ENCODE data around the gene DLG2.

DLG2 gene

DNA sequence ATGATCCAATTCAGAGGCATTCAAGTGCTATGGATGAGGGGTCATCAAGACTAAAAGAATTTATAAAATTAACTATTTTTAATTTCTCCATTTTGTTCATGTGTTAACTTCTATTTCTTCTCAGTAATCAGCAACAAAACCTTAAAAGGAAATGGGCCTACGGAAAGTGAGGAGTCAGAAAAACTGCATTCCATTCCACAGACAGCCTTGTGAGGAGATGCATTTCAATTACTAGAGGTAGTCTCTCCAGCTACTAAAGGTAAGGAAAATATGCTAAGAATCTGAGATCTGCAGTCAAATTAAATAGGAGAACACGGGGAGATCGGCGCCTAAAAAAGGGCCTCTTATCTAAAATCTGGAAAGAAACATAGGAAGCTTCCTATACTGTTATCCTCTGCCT is 661.7 kb downstream of the DLG2 start:
- FAIRE-seq: no peak

DNA sequence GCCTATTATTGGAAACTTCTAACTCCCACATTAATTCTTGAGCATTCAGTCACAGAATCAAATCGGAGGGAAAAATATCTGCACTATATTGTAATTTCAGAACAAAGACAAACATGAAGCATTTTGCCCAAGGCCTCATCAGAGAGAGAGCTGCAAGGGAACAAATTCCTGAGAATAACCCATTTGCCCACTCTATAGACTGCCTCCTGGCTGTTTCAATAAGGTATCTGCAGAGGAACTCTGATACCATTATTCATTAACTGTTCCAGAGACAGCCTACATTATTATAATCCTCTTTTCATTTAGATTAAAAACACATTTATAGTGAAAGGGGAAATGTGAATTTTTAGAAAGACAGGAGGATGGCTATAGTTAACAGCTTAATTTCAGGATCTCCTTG is 663.9 kb downstream of the DLG2 start:
- FAIRE-seq: no peak

DNA sequence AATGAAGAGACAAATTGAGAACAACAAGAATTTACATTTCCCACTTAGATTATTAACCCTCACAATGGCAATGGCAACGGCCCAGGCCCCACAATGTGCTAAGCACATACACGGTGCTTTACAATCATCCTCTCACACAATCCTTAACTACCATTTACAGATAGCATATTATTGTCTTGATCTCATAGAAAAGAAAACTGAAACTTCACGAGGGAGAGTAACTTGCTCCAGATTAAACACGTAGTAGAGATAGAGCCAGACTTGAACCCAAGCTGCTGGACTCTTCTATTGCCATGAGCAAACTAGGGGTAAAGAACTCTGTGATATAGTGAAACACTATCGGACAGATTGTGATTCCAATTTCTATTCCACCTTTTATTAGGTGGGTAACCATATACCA is 665.1 kb downstream of the DLG2 start:
- no peak for FAIRE-seq

DNA sequence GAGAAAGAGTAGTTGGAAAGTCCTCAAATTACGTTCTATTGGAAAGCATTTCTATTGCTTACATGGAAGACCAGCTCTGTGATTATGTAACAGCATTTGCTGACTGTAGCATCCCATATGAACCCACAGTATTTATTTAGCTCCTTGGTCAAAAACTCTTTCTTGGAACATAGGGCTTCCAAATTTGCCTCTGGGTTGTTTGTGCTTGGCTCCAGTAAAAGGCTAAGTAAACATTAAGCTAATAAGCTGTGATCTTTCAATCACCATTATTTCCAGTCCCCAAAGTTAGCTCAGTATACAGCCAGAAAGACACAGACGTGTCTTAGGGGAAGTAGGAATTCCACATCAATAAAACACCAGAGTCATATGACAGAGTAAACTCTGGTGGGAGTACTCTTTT is 668.8 kb downstream of the DLG2 start:
- no peak for FAIRE-seq

DNA sequence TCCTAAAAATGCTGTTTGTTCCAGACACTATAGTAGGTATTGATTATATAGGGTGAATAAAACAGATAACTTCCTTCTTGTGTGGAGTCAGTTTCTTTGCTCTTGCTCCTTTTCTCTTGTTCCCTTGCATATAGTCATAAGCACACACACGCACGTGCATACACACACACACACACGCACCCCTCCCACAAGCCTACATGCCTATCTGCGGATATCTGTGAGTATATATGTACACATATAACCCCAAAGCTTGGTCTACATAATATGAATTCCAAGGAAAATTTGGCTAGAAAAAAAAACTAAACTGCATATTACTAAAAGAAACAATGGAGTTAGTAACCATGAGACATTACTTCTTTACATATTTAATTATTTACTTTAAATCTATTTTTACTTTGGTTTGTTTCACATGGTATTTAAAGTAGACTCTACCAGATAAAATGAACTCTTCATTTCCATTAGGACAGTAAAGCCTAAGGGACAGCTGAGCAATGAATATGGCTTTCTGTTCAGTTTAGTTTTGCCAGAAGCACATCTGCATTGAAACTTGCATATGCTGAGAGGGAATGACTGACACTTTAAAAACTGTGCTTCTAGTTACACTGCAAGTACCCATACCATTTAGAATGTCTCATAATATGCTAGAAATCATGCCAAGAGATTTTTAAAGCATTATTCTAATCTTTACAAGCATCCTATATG is 676.4 kb downstream of the DLG2 start:
- no peak for FAIRE-seq

DNA sequence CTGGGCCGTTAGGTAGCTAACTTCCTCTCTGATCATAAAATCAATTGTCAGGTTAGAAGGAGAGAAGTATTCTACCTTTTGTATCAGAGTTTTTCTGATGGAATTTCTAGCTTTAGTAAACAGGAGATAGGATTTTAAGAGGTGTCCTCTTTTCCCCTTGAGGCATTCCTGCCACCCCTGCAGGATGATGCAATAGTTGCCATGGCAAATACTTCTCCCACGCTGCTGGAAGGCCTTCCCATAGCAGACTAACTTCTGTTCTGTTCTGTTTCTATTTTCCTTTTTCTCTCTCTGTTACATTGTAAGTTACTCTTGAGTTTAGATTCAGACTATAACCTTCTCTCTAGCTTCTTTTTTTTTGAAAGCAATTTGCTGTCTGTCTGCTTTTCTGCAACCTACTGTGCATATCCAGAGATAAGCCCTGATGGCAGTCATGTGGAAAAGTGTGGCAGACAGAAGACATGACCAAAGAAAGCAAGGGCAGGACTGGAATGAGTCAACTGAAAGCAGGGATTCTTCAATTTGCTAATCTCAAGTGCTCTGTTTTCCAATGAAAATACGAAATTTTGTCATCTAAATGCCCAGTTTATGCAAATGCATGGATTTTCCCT is 679.1 kb downstream of the DLG2 start:
- FAIRE-seq: no peak

DNA sequence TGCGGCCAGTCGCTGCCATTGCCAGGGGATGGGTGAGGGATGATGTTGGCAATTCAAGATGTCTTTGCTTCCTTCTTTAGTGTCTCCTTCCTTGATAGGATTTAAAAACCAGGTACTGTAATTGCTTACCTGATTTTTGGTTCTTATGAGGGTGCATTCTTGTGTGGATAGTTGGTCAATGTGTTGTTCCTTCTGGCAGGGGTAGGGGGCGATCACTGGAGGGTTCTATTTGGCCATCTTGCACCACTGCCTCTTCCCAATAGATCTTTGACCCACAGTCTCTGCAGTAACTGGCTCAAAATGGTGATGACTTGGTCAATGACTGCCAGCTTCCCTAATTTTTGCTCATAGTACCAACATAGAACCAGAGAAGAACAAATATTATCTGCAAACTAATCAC is 680.1 kb downstream of the DLG2 start:
- no peak for FAIRE-seq

DNA sequence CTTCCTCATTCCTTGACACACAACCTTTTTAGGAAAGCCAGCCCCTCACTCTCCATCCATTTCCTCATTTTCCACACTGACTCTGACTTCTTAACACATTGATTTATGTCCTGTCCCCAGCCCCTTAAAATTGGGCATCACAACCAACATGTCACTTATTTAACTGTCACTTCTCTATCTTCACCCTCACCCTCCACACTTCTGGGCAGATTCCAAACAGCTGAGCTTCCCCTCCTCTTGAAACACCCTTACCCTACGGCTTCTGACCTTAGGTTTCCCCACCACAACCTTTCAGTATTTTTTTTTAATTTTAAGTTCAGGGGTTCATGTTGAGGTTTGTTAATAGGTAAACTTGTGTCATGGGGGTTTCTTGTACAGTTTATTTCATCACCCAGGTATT is 696.3 kb downstream of the DLG2 start:
- no peak for FAIRE-seq

DNA sequence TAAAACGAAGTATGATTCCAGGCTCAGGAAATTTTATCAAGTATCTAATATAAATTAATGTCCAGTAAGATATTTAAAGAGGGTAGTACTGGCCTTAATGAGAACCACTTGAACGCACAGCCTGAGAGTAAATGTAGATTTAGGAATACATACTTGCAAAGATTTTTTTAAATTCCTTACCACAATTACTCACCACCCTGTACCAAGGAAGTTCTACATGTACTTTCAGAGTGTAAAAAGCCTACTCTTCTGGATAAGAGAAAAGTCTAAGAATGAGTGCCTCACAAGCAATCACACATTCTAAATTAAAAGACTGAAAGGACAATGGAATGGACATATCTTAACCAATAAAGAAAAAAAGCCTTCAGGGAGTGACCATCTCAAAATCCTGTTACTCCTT is 697.4 kb downstream of the DLG2 start:
- no peak for FAIRE-seq

DNA sequence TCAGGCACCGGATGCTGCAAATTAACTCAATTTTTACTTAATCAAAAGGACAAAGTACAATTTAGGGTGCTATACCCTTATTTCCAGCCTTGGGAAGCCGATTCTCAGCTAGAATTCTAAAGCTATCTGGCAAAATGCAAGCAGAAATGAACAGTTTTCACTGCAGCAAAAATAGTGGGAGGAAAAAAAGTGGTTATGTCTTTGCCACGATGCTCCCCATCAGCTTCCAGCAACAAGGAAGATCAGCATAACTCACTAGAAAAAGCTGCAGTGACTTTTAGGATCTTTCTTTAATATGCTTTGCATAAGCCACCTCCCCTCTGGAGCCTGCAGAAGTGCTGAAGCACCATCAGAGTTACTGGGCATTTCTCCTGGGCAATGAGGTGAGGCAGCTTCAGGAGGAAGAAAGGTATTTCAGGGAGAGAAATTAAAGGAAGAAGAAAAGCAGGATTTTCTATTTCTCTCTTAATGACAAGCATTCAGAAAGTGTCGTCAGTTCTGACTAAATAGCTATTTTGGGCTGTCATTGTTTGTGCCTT is 702.9 kb downstream of the DLG2 start:
- no peak for FAIRE-seq

DNA sequence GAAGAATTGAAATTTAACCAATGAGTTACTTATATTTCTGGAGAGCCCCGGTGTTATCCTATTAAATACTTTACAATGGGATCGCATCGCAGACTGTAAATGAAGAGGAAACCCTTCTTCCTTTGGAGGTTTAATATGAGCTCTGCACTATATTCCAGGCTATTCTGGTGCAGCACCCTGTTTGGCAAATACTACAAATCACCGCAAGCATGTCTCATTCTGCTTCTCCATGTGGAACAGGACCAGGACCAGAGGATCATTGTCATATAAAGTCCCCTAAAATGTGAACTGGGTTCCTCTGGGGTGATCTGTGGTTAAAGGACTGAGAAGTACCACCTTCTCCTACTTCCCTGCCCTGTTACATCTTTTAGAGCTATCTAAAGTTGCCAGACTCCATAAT is 703.7 kb downstream of the DLG2 start:
- no peak for FAIRE-seq

DNA sequence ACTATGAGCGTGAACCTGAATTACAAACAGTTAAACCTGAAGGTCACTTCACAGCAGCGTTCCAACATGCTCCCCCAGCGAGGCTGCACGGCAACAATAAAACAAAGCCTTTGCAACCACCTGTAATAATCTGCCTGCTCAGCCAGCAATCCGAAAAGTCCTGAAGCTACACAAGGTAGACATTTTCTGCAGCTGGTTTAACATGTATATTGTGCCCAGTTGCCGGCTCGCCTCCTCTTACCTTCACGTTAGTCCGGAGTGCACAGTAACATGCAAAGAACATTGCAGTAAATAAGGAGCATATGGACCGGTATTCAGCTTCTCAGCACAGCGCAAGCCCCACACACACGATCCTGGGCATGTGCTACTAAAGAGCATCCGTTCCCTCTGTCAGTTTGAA is 704.3 kb downstream of the DLG2 start:
- FAIRE-seq: no peak

DNA sequence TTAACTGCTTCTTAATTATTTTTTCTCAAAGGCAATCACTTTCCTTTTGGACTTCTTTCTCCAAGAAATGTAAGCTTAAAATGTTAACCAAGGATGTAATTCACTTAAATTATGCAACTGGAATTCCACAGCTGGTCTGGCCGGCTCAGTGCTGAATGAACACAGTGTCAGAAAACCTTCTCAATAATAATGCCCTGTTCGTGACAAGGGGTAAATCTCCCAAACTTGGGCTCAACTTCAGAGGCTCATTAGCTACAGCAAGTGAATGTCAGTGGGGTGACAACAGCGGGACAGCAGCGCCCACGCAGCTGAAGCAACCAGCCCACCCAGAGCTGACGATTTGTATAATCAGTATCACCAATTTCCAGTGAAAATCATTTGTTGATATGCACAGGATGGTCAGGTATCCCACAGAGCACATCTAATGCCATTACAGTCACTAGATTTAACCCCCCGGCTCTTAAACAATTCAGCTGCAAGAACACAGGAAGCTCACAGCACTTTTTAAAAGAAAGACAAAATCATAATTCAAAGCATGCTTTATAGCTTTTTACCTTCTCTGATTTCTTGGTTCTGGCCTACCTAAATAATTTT is 704.8 kb downstream of the DLG2 start:
- FAIRE-seq: no peak

DNA sequence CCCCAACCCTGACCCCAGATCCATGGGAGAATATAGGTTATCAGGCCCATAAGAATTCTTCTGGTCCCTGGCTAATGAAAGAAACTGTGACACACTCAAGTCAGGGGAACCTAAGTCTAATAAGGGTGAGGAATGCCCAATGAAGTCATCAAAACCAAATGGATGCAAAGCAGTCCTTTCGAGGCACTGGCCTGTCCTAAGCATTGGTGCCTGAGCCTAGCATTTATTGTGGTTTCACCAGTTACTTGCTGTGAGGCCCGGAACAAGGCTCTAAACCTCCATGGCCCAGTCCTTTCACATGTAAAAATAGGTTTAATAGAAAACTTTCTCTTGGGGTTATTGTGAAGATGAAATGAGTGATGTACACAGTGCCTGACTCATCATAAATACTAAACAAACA is 712.6 kb downstream of the DLG2 start:
- FAIRE-seq: no peak

DNA sequence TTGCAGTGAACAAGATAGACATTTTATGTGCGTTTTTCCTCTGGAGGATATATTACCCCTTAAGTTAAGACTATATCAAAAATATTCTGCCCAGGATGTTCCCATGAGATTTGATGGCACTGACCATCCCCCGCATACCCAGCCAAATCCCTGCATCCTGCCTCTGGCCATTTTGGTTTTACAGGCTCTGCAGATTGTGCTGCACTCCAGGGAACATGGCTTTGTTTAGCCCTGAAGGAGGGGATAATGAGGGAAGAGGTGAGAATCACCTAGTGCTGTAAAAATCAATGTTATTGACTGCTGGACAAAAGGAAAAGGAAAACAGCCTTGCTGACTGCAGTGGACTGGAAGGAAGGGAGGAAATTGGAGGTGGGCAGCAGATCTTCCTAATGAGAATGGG is 717.4 kb downstream of the DLG2 start:
- no peak for FAIRE-seq

DNA sequence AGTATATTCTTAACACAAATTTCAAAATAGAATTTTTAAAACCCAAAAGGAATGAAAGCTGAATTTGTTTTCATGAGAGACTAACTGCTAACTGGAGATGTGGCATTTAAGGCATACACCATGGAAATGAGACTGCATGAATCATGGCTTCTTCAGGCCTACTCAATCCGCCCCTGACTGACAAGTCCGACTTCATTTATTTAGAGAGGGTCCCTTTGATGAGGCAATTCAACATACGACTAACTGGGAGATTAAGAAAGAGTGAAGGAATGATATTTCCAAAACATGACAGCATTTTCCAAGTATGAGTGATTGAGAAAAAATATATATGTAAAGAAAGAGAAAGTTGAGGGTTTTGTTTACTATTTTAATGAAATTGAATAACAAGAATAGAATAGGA is 720.1 kb downstream of the DLG2 start:
- FAIRE-seq: no peak

DNA sequence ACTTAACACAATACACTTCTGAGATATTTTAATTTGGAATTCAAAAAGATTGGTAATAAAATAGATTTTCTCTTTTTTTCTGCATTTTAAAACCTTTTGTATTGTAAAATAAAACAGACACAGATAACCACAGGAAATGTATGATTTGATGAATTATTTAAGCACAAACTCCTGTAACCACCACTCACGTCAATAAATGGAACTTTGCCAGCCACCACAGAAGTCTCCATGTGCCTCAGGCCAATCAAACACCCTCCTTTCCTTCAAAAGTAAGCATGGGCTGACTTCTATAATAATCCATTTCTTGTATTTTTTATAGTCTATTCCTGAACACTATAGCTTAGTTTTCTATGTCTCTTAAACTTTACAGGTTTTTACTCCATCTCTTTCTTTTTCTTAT is 721.7 kb downstream of the DLG2 start:
- FAIRE-seq: no peak

DNA sequence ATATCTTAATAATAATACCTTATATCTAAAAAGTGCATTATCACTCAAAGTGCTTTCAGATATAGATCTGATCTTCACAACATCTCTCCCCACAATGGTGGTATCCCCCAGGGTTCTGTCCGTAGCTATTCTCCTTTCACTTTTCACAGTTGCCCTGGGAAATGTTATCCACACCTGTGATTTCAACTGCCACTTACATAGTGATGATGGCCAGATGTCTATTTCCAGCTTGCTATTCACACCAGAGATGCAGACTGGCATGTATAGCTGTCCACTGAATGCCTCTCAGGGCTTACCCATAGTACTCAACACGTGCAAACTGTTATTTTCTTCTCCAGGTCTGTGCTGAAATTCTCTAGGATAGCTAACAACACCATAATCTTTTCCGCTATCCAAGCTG is 724.7 kb downstream of the DLG2 start:
- FAIRE-seq: no peak

DNA sequence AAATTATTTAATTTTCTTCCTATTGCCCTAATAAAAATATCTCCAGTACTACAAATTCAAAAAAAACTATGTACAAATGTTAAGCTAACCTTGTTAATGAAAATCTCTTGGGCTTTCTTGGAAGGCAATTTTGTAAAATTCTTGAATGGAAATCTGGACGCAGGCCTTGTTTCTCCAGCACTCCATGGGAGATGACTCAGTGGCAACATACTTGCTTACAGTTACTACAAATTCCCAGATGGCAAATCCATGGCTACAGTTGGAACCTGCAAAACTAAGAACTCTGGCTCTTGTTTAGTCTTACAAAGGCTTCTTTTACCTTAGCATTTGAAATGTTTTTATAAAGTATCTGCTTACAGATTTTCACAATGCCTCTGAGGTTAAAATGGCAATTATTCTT is 725.2 kb downstream of the DLG2 start:
- FAIRE-seq: no peak

DNA sequence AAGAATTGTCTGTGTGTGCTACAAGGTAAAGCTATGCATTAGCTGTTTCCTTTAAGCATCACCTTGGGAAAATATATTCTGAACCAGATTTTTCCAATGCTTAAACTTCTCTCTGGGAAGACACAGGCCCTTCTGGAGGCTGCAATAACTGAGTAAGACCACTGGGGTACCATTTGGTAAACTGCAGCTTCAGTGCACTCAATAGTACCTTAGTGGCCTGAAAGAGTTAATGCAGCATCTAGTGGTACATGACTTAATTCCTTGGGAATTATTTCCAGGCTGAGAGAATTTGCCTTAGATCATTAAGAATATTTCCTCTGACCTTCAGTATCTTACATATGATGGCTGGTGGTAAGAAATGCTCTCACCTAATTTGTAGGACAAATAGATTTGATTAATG is 727.4 kb downstream of the DLG2 start:
- FAIRE-seq: no peak

DNA sequence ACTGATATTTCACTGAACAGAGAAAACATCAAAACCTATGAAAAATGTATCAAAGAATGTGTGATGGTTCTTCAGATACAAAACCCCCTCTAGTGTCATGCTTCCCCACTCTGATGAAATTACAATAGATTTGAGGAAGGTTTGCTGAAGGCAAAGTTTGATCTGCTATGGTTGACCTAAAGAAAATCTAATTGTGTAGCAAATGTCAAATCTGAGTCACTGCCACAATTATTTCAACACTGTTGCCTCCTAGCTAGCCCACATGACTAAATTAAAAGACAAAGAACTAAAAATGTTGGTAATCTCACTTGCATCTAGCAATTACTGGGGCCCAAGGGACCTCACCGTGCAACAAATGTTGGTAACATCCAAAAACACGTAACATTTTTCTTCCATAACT is 728.0 kb downstream of the DLG2 start:
- FAIRE-seq: no peak

DNA sequence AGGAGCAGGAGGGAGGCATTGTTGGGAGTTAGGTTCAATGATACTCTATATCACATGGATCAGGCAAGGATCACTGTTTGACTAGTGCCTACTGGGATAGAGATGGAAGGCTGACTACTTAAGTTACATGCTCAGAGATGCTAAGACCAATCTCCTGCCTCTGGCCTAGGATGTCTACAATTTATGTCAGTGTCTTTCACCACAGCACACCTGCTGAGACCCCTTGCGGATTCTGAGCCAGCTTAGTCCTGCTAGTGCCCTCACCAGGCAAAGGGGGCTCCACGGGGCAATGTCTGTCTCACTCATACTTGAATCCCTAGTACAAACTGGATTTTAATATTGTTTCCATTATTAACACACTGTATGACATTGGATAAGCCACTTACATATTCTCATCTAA is 732.5 kb downstream of the DLG2 start:
- no peak for FAIRE-seq

DNA sequence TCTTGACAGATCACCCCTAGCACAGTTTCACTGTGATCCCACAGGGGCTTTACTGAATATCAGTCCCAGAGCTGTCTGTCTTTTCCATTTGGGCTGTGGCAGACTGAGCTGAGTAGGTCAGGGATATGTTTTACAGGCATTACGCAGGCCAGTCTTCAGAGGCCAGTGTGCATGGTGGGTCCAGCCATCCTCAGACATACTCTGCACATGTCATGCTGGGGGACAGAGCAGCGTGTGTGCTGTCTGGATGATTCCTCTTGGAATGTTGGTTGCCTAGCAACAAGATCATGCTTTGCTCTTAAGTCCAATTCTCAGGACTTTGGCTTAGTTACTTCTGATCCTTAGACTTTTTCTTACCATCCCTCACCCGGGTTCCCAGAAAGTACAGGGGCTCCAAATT is 736.5 kb downstream of the DLG2 start:
- no peak for FAIRE-seq

DNA sequence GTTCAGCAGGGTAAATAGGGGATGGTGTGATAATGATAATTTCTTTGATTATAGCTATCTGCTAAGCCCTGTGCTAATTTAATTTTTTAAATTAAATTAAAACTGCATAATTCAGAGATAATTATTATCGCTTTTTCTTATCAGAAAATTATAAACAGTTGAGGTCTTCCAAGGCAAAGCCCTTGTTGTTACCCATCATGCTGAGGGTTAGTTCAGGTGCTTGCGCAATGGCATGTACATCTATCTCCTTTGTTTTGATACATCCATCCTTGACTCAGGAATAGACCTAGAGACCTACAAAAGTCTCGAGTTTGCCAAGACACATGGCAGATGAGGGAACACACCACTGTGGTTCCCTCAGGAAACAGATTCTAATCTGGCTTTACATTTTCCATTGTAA is 737.6 kb downstream of the DLG2 start:
- no peak for FAIRE-seq
